Fibroblast of lung (primary cell): ENCODE measurements around the gene AATK. TPM values are rescaled to one million over a fixed set of nuclear protein-coding genes. Genes with fewer than 3 reads are reported as not detected.

ENCODE experiments used
- DNase-seq, 2 donors: peaks; one replicate each; pipeline versions ENCODE4 v3.0.0 to v3.0.0-alpha.2; 2010; ENCODE audit warnings: low read depth in 2 of 2
- H2AFZ ChIP-seq: 2 replicates; pipeline ENCODE4 v1.5.1; 2012; ENCODE audit warnings: low read length, control low read depth, inconsistent platforms
- H3K27ac ChIP-seq: 2 replicates; pipeline ENCODE4 v1.5.1; 2011; ENCODE audit warnings: low read length, control low read depth; ENCODE audit not compliant: insufficient read depth
- H3K27me3 ChIP-seq: 2 replicates; pipeline ENCODE4 v1.5.1; 2011; ENCODE audit warnings: mild to moderate bottlenecking, low read length; ENCODE audit not compliant: control insufficient read depth, insufficient read depth
- H3K36me3 ChIP-seq: 2 replicates; pipeline ENCODE4 v1.5.1; 2011; ENCODE audit warnings: low read length; ENCODE audit not compliant: control insufficient read depth, insufficient read depth
- H3K4me1 ChIP-seq: 2 replicates; pipeline ENCODE4 v1.5.1; 2011; ENCODE audit warnings: low read length; ENCODE audit not compliant: control insufficient read depth, insufficient read depth; ENCODE audit errors: extremely low read depth
- H3K4me2 ChIP-seq: 2 replicates; pipeline ENCODE4 v1.5.1; 2011; ENCODE audit warnings: low read length, control low read depth; ENCODE audit not compliant: insufficient read depth; ENCODE audit errors: extremely low read depth
- H3K4me3 ChIP-seq, 4 experiments: fragments of 200-600 bp in 1 of 4; sonication (generic) in 1 of 4; replicated peaks in 1 of 4; 2 replicates each; pipeline ENCODE4 v1.5.1; 2011 to 2016; ENCODE audit warnings: low read length in 4 of 4, low read depth in 3 of 4, mild to moderate bottlenecking in 3 of 4, control low read depth in 2 of 4, inconsistent platforms in 1 of 4, mixed read lengths in 1 of 4; ENCODE audit not compliant: insufficient read depth in 1 of 4; ENCODE audit errors: control extremely low read depth in 1 of 4
- H3K79me2 ChIP-seq: 2 replicates; pipeline ENCODE4 v1.5.1; 2012; ENCODE audit warnings: mild to moderate bottlenecking, low read length, inconsistent platforms; ENCODE audit not compliant: control insufficient read depth, insufficient read depth
- H3K9ac ChIP-seq: 2 replicates; pipeline ENCODE4 v1.5.1; 2011; ENCODE audit warnings: mild to moderate bottlenecking, low read length, control low read depth; ENCODE audit not compliant: insufficient read depth
- H3K9me3 ChIP-seq: 2 replicates; pipeline ENCODE4 v1.5.1; 2012; ENCODE audit warnings: low read depth, low read length; ENCODE audit not compliant: control insufficient read depth, insufficient read depth
- H4K20me1 ChIP-seq: 2 replicates; pipeline ENCODE4 v1.5.1; 2011; ENCODE audit warnings: low read length; ENCODE audit not compliant: control insufficient read depth, insufficient read depth; ENCODE audit errors: extremely low read depth
- EZH2 ChIP-seq: IDR thresholded peaks from 2 replicates; pipeline ENCODE4 v1.5.1; 2012; ENCODE audit warnings: low read length, control low read depth, mild to moderate bottlenecking; ENCODE audit errors: missing control alignments
- polyA plus RNA-seq, 2 donors: library from polyadenylated mRNA; depleted of rRNA in 1 of 2; stranded (reverse) in 1 of 2; unstranded in 1 of 2; fragments of >200 nt; gene quantifications; 2 replicates each; pipeline ENCODE4 v1.2.1, GENCODE V29; 2011 to 2012; ENCODE audit warnings: missing spikeins in 1 of 2
- total RNA-seq: library from RNA; depleted of rRNA; stranded (reverse); fragments of >200 nt; gene quantifications from 2 replicates; pipeline ENCODE4 v1.2.1, GENCODE V29; 2014
- TF ChIP-seq, protein P1 (sequence below), 2 donors: IDR thresholded peaks in 1 of 2; conservative IDR thresholded peaks in 1 of 2; 1 replicate in 1 of 2; 2 replicates in 1 of 2; pipeline ENCODE4 v1.5.1; 2011 to 2012; ENCODE audit warnings: low read length in 2 of 2, control low read depth in 1 of 2, inconsistent platforms in 1 of 2, low read depth in 1 of 2, mild to moderate bottlenecking in 1 of 2

The AATK gene
- total and polyA plus RNA-seq, 2 donors (not counting 1 experiment from before 2014, with no cell fraction given), result 0.16 to 0.50 TPM

- no peak for DNase-seq
- no peak overlapping the region for H3K4me2 ChIP-seq
- no peak overlapping the region for H2AFZ ChIP-seq
- no peaks in the 10 kb centered on the region for H3K36me3 ChIP-seq
- no peaks in the 10 kb centered on the region for H4K20me1 ChIP-seq
- TF ChIP-seq, protein P1, sequence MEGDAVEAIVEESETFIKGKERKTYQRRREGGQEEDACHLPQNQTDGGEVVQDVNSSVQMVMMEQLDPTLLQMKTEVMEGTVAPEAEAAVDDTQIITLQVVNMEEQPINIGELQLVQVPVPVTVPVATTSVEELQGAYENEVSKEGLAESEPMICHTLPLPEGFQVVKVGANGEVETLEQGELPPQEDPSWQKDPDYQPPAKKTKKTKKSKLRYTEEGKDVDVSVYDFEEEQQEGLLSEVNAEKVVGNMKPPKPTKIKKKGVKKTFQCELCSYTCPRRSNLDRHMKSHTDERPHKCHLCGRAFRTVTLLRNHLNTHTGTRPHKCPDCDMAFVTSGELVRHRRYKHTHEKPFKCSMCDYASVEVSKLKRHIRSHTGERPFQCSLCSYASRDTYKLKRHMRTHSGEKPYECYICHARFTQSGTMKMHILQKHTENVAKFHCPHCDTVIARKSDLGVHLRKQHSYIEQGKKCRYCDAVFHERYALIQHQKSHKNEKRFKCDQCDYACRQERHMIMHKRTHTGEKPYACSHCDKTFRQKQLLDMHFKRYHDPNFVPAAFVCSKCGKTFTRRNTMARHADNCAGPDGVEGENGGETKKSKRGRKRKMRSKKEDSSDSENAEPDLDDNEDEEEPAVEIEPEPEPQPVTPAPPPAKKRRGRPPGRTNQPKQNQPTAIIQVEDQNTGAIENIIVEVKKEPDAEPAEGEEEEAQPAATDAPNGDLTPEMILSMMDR (conservative IDR thresholded peaks at IDR 0.05 in 1 of 2, IDR thresholded peaks at IDR 0.05 in 1 of 2; ENCODE audit: low read depth in 1 of 2, low read length in 2 of 2), result no peak
- no peak for TF ChIP-seq EZH2
- H3K9me3 ChIP-seq, result no peaks in the 10 kb centered on the region
- H3K27me3 ChIP-seq, result peaks cover 5% of the 10 kb centered on the region
- H3K27ac ChIP-seq, result no peak overlapping the region
- H3K4me1 ChIP-seq, result no peaks in the 10 kb centered on the region
- H3K9ac ChIP-seq, result no peak overlapping the region
- H3K79me2 ChIP-seq, result no peaks in the 10 kb centered on the region
- no peak overlapping the region for H3K4me3 ChIP-seq
Measured at GRCh38 chr17:81183316-81183715, 17.3 kb upstream of the AATK start.

GRCh38 chr17:81182596-81182995 is 16.6 kb upstream of the AATK start:
- Histone ChIP-seq H3K27ac (no peak overlapping the region), H3K4me2 (no peak overlapping the region), H3K27me3 (peaks cover 5% of the 10 kb centered on the region), H3K4me1 (no peaks in the 10 kb centered on the region), H3K4me3 (no peak overlapping the region), H3K79me2 (no peaks in the 10 kb centered on the region), H3K9me3 (no peaks in the 10 kb centered on the region), H3K9ac (no peak overlapping the region), H3K36me3 (no peaks in the 10 kb centered on the region), H2AFZ (no peak overlapping the region), H4K20me1 (no peaks in the 10 kb centered on the region)
- no peak for DNase-seq
- no peak for TF ChIP-seq EZH2
- TF ChIP-seq, protein P1 (conservative IDR thresholded peaks at IDR 0.05 in 1 of 2, IDR thresholded peaks at IDR 0.05 in 1 of 2; ENCODE audit: low read depth in 1 of 2, low read length in 2 of 2), result no peak

DNA sequence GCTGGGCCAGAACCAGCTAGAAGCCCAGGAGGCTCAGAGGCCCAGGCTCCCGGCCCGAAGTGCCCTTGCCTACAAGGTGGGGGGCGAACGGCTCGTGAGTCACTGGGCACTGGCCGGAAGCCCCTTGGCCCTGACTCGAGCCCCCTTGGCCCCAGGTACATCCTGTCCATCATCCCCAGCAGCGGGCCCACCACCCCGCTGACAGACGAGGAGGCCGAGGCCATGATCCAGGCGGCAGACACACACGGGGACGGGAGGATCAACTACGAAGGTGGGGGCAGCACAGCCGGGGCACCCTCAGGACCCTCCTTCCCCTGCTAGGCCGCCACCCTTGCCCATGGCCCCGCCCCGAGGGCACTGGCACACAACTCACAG is 15.8 kb upstream of the AATK start:
- Histone ChIP-seq H3K27ac (no peak overlapping the region), H3K4me1 (no peaks in the 10 kb centered on the region), H3K27me3 (peaks cover 5% of the 10 kb centered on the region), H3K36me3 (no peaks in the 10 kb centered on the region), H4K20me1 (no peaks in the 10 kb centered on the region), H3K4me3 (no peak overlapping the region), H3K9ac (no peak overlapping the region), H3K9me3 (no peaks in the 10 kb centered on the region), H3K79me2 (no peaks in the 10 kb centered on the region), H2AFZ (no peak overlapping the region), H3K4me2 (no peak overlapping the region)
- TF ChIP-seq, protein P1 (conservative IDR thresholded peaks at IDR 0.05 in 1 of 2, IDR thresholded peaks at IDR 0.05 in 1 of 2; ENCODE audit: low read depth in 1 of 2, low read length in 2 of 2), result no peak
- TF ChIP-seq EZH2, result no peak
- no peak for DNase-seq
